DND-41 (cell line): ENCODE results near the gene INMT.

ENCODE experiments used
- ATAC-seq: fragments of 200-7000 bp; cut with Tn5 transposase; 3 replicates; pipeline ENCODE4 v1.9.1; 2021; ENCODE audit warnings: low read depth; ENCODE audit not compliant: insufficient read depth
- DNase-seq: peaks from one replicate; pipeline ENCODE4 v3.0.0-alpha.2; 2020
- H2AFZ ChIP-seq: 2 replicates; pipeline ENCODE4 v1.6.0; 2012; ENCODE audit warnings: low read depth, low read length
- H3K27ac ChIP-seq: 2 replicates; pipeline ENCODE4 v1.5.1; 2012; ENCODE audit warnings: low read length, inconsistent platforms
- H3K27me3 ChIP-seq: fragments of 200-600 bp; sonication (generic); 2 replicates; pipeline ENCODE4 v1.6.0; 2012; ENCODE audit warnings: low read length, mild to moderate bottlenecking, inconsistent platforms; ENCODE audit not compliant: insufficient read depth, poor library complexity
- H3K36me3 ChIP-seq: 2 replicates; pipeline ENCODE4 v1.5.1; 2012; ENCODE audit warnings: low read length, inconsistent platforms; ENCODE audit not compliant: insufficient read depth
- H3K4me1 ChIP-seq: 2 replicates; pipeline ENCODE4 v1.5.1; 2012; ENCODE audit warnings: mild to moderate bottlenecking, low read length; ENCODE audit not compliant: insufficient read depth
- H3K4me2 ChIP-seq: 2 replicates; pipeline ENCODE4 v1.6.0; 2012; ENCODE audit warnings: mild to moderate bottlenecking, moderate library complexity, low read length, inconsistent platforms; ENCODE audit not compliant: insufficient read depth
- H3K4me3 ChIP-seq, 2 experiments: fragments of 200-600 bp in 1 of 2; shearing (Covaris generic) in 1 of 2; 2 replicates each; pipeline ENCODE4 v1.5.1; 2012 to 2016; ENCODE audit warnings: inconsistent platforms in 2 of 2, low read length in 2 of 2, mild to moderate bottlenecking in 2 of 2, low read depth in 1 of 2, moderate library complexity in 1 of 2
- H3K79me2 ChIP-seq: 2 replicates; pipeline ENCODE4 v1.6.0; 2012; ENCODE audit warnings: low read length, inconsistent platforms; ENCODE audit not compliant: insufficient read depth
- H3K9ac ChIP-seq: 2 replicates; pipeline ENCODE4 v1.6.0; 2012; ENCODE audit warnings: low read depth, mild to moderate bottlenecking, inconsistent platforms, low read length, moderate library complexity
- H3K9me3 ChIP-seq: 2 replicates; pipeline ENCODE4 v1.5.1; 2012; ENCODE audit warnings: low read length, moderate library complexity, mild to moderate bottlenecking, inconsistent platforms; ENCODE audit not compliant: insufficient read depth, severe bottlenecking
- H4K20me1 ChIP-seq: 2 replicates; pipeline ENCODE4 v1.6.0; 2012; ENCODE audit warnings: low read length; ENCODE audit not compliant: insufficient read depth
- EZH2 ChIP-seq: IDR thresholded peaks from 3 replicates; pipeline ENCODE4 v1.6.1; 2012; ENCODE audit warnings: borderline replicate concordance, low read depth, mild to moderate bottlenecking, moderate library complexity, low read length, inconsistent platforms; ENCODE audit not compliant: severe bottlenecking
- TF ChIP-seq, protein P1 (sequence below): IDR thresholded peaks from 2 replicates; pipeline ENCODE4 v1.5.1; 2012; ENCODE audit warnings: borderline replicate concordance, low read length, moderate library complexity, mild to moderate bottlenecking; ENCODE audit not compliant: poor library complexity, severe bottlenecking; ENCODE audit errors: extremely low read depth

Gene INMT

GRCh38 chr7:30707391-30708357, 44.3 kb upstream of the INMT start:
- Histone ChIP-seq H3K4me2 (no peak overlapping the region), H4K20me1 (no peaks in the 10 kb centered on the region), H3K9ac (no peak overlapping the region), H3K36me3 (no peaks in the 10 kb centered on the region), H3K9me3 (no peaks in the 10 kb centered on the region), H3K4me3 (no peak overlapping the region), H3K27ac (no peak overlapping the region), H3K27me3 (peaks cover 14% of the 10 kb centered on the region), H3K79me2 (no peaks in the 10 kb centered on the region), H3K4me1 (no peaks in the 10 kb centered on the region), H2AFZ (no peak overlapping the region)
- ATAC-seq (no peak), DNase-seq (no peak)
- TF ChIP-seq, protein P1, sequence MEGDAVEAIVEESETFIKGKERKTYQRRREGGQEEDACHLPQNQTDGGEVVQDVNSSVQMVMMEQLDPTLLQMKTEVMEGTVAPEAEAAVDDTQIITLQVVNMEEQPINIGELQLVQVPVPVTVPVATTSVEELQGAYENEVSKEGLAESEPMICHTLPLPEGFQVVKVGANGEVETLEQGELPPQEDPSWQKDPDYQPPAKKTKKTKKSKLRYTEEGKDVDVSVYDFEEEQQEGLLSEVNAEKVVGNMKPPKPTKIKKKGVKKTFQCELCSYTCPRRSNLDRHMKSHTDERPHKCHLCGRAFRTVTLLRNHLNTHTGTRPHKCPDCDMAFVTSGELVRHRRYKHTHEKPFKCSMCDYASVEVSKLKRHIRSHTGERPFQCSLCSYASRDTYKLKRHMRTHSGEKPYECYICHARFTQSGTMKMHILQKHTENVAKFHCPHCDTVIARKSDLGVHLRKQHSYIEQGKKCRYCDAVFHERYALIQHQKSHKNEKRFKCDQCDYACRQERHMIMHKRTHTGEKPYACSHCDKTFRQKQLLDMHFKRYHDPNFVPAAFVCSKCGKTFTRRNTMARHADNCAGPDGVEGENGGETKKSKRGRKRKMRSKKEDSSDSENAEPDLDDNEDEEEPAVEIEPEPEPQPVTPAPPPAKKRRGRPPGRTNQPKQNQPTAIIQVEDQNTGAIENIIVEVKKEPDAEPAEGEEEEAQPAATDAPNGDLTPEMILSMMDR, result no peak
- TF ChIP-seq EZH2, result no peak

DNA sequence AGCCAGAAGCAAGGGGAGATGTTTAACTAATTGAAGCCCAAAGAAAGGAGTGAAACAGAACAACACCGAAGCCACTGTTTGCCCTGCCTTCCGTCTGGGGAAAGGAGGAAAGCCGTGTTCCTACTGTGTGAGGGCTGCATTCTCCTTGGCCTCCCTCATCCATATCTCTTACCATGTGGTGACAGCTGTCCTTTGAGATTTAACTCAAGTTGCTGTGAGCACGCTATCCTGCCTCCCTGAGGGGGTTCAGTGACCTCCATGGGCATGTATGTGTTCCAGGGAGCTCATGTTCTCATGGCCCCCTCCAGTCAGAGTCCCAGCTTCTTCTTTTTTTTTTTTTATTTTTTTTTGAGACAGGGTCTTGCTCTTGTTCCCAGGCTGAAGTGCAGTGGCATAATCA, 43.5 kb upstream of the INMT start:
- Histone ChIP-seq H3K79me2 (no peaks in the 10 kb centered on the region), H3K4me3 (no peak overlapping the region), H3K4me1 (no peaks in the 10 kb centered on the region), H3K4me2 (no peak overlapping the region), H3K9me3 (no peaks in the 10 kb centered on the region), H3K27ac (no peak overlapping the region), H3K9ac (no peak overlapping the region), H3K36me3 (no peaks in the 10 kb centered on the region), H4K20me1 (no peaks in the 10 kb centered on the region), H3K27me3 (peaks cover 13% of the 10 kb centered on the region), H2AFZ (no peak overlapping the region)
- no peak for DNase-seq
- no peak for ATAC-seq
- TF ChIP-seq EZH2, result no peak

- no peak overlapping the region for H3K4me3 ChIP-seq
- no peaks in the 10 kb centered on the region for H3K36me3 ChIP-seq
- no peaks in the 10 kb centered on the region for H4K20me1 ChIP-seq
- no peak overlapping the region for H3K4me2 ChIP-seq
- H2AFZ ChIP-seq, result no peak overlapping the region
- no peaks in the 10 kb centered on the region for H3K79me2 ChIP-seq
- no peaks in the 10 kb centered on the region for H3K4me1 ChIP-seq
- H3K27ac ChIP-seq, result no peak overlapping the region
- H3K27me3 ChIP-seq, result peaks cover 13% of the 10 kb centered on the region
- DNase-seq, result no peak
- H3K9ac ChIP-seq, result no peak overlapping the region
- no peaks in the 10 kb centered on the region for H3K9me3 ChIP-seq
- no peak for TF ChIP-seq EZH2
- TF ChIP-seq, protein P1, result no peak
- no peak for ATAC-seq
Measured at GRCh38 chr7:30708983-30709382, 43.0 kb upstream of the INMT start.

- H3K9me3 ChIP-seq, result no peaks in the 10 kb centered on the region
- H3K9ac ChIP-seq, result no peak overlapping the region
- H3K27me3 ChIP-seq, result peaks cover 13% of the 10 kb centered on the region
- no peaks in the 10 kb centered on the region for H4K20me1 ChIP-seq
- no peaks in the 10 kb centered on the region for H3K36me3 ChIP-seq
- ATAC-seq (no peak), DNase-seq (no peak)
- H2AFZ ChIP-seq, result no peak overlapping the region
- H3K4me2 ChIP-seq, result no peak overlapping the region
- no peak overlapping the region for H3K4me3 ChIP-seq
- TF ChIP-seq, protein P1, result no peak
- TF ChIP-seq EZH2, result no peak
- no peaks in the 10 kb centered on the region for H3K79me2 ChIP-seq
- no peaks in the 10 kb centered on the region for H3K4me1 ChIP-seq
- no peak overlapping the region for H3K27ac ChIP-seq
Measured at GRCh38 chr7:30709549-30709948, 42.4 kb upstream of the INMT start.
